ENCODE measurements around the gene ATP2A1. TPM values are rescaled to one million over a fixed set of nuclear protein-coding genes. Genes with fewer than 3 reads are reported as not detected.

Gene ATP2A1
- total and polyA plus RNA-seq, 2 of the 13 experiments (the other 11 are each of a cell fraction or from before 2014, with no cell fraction given) = 3.2 to 12.5 TPM

- DNase-seq (ENCODE audit: low spot score) (no peak), ATAC-seq (no peak), FAIRE-seq (no peak)
- CTCF ChIA-PET (ENCODE audit: low intra/inter-chr PET ratio, low total read pairs) = no interaction called here
- H3K9ac ChIP-seq (ENCODE audit: insufficient read depth, low read depth, low read length) = no peak overlapping the region
- intact Hi-C loops (cut with micrococcal nuclease; ENCODE audit: unreplicated experiment) = no loop called here
- H3K27me3 ChIP-seq (ENCODE audit: control insufficient read depth in 1 of 2, insufficient read depth in 2 of 2, low read length in 2 of 2) = no peaks in the 10 kb centered on the region
- H4K20me1 ChIP-seq (ENCODE audit: insufficient read depth, low read length) = no peaks in the 10 kb centered on the region
- peaks cover 13% of the 10 kb centered on the region for H3K4me1 ChIP-seq (ENCODE audit: insufficient read depth, low read length)
- H3K36me3 ChIP-seq (replicated peaks in 1 of 2; ENCODE audit: control insufficient read depth in 1 of 2, insufficient read depth in 2 of 2, low read length in 2 of 2) = peaks cover 14 to 17% of the 10 kb centered on the region in 2 experiments
- no peak overlapping the region for H2AFZ ChIP-seq (ENCODE audit: low read length)
- no TSS peak for BruUV-seq (replicated peaks)
- POLR2A ChIA-PET = no interaction called here
- no peak overlapping the region for H3K4me2 ChIP-seq (ENCODE audit: low read depth, low read length)
- H3K9me3 ChIP-seq (ENCODE audit: low read length) = no peaks in the 10 kb centered on the region
- 96% methylated on average over 11 of the region's 11 CpGs for WGBS (ENCODE audit: low lambda C conversion rate)
- TF ChIP-seq, protein P1, sequence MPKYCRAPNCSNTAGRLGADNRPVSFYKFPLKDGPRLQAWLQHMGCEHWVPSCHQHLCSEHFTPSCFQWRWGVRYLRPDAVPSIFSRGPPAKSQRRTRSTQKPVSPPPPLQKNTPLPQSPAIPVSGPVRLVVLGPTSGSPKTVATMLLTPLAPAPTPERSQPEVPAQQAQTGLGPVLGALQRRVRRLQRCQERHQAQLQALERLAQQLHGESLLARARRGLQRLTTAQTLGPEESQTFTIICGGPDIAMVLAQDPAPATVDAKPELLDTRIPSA (CRISPR knock-in tag; IDR thresholded peaks at IDR 0.05; ENCODE audit: borderline replicate concordance) = no peak
- TF ChIP-seq ZNF121 (CRISPR knock-in tag; IDR thresholded peaks at IDR 0.05) = peak; percentile 76
- H3K4me3 ChIP-seq (replicated peaks in 1 of 3; ENCODE audit: insufficient read depth in 1 of 3, low read depth in 2 of 3, low read length in 3 of 3) = no peak overlapping the region
- H3K79me2 ChIP-seq (ENCODE audit: insufficient read depth, low read length) = no peaks in the 10 kb centered on the region
- in situ Hi-C loops (cut with HindIII; ENCODE audit: extremely low pct_ligation_motif_present, low pct_unique_long_range_greater_than_20kb) = no loop called here
- no peak overlapping the region for H3K27ac ChIP-seq (ENCODE audit: extremely low read length, insufficient read depth, low read length)
Measured at GRCh38 chr16:28899882-28900590, 21.7 kb downstream of the ATP2A1 start.

DNA sequence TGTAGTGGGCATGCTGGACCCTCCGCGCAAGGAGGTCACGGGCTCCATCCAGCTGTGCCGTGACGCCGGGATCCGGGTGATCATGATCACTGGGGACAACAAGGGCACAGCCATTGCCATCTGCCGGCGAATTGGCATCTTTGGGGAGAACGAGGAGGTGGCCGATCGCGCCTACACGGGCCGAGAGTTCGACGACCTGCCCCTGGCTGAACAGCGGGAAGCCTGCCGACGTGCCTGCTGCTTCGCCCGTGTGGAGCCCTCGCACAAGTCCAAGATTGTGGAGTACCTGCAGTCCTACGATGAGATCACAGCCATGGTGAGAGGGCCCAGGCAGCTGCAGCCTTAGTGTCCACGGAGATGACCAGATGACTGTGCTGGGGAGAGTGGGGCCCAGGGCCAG, 22.3 kb downstream of the ATP2A1 start:
- Histone ChIP-seq H3K9ac (ENCODE audit: insufficient read depth, low read depth, low read length) (no peak overlapping the region), H3K4me1 (ENCODE audit: insufficient read depth, low read length) (peaks cover 7% of the 10 kb centered on the region), H4K20me1 (ENCODE audit: insufficient read depth, low read length) (no peaks in the 10 kb centered on the region), H3K9me3 (ENCODE audit: low read length) (no peaks in the 10 kb centered on the region), H3K79me2 (ENCODE audit: insufficient read depth, low read length) (no peaks in the 10 kb centered on the region), H2AFZ (ENCODE audit: low read length) (no peak overlapping the region), H3K4me2 (ENCODE audit: low read depth, low read length) (no peak overlapping the region), H3K27me3 (ENCODE audit: control insufficient read depth in 1 of 2, insufficient read depth in 2 of 2, low read length in 2 of 2) (no peaks in the 10 kb centered on the region), H3K4me3 (replicated peaks in 1 of 3; ENCODE audit: insufficient read depth in 1 of 3, low read depth in 2 of 3, low read length in 3 of 3) (no peak overlapping the region), H3K27ac (ENCODE audit: extremely low read length, insufficient read depth, low read length) (no peak overlapping the region), H3K36me3 (replicated peaks in 1 of 2; ENCODE audit: control insufficient read depth in 1 of 2, insufficient read depth in 2 of 2, low read length in 2 of 2) (peaks cover 12 to 15% of the 10 kb centered on the region in 2 experiments)
- WGBS (ENCODE audit: low lambda C conversion rate) = 96% methylated on average over 25 of the region's 25 CpGs
- FAIRE-seq = no peak
- intact Hi-C loops (cut with micrococcal nuclease; ENCODE audit: unreplicated experiment) = no loop called here
- BruUV-seq (replicated peaks) = no TSS peak
- ATAC-seq = no peak
- POLR2A ChIA-PET = no interaction called here
- CTCF ChIA-PET (ENCODE audit: low intra/inter-chr PET ratio, low total read pairs) = no interaction called here
- in situ Hi-C loops (cut with HindIII; ENCODE audit: extremely low pct_ligation_motif_present, low pct_unique_long_range_greater_than_20kb) = no loop called here
- DNase-seq (ENCODE audit: low spot score) = no peak
- TF ChIP-seq ZBTB38 (CRISPR knock-in tag; IDR thresholded peaks at IDR 0.05) = 0 out of 2 replicates have a peak, but pooled peaks have one; percentile 63
- TF ChIP-seq ZNF234 (CRISPR knock-in tag; conservative IDR thresholded peaks at IDR 0.05) = no peak
- no peak for TF ChIP-seq ZNF280D (CRISPR knock-in tag; IDR thresholded peaks at IDR 0.05)
- no peak for TF ChIP-seq THAP9 (CRISPR knock-in tag; IDR thresholded peaks at IDR 0.05; ENCODE audit: borderline replicate concordance)
- TF ChIP-seq NFIC (IDR thresholded peaks at IDR 0.05; ENCODE audit: low read length) = no peak
- peak; percentile 83 for TF ChIP-seq AGO2 (optimal IDR thresholded peaks at IDR 0.05; ENCODE audit: low read depth, low read length)
- TF ChIP-seq ATAD3A (CRISPR knock-in tag; IDR thresholded peaks at IDR 0.05) = no peak

All from HepG2 (cell line).